Neutrophil (primary cell): ENCODE results near the gene TAF1B.

Source experiments
- H3K27ac ChIP-seq: fragments of 200-600 bp; sonication (generic); 2 replicates; pipeline ENCODE4 v1.5.1; 2016; ENCODE audit warnings: mild to moderate bottlenecking, moderate library complexity
- H3K27me3 ChIP-seq: fragments of 200-600 bp; sonication (generic); 2 replicates; pipeline ENCODE4 v1.6.0; 2016; ENCODE audit warnings: mild to moderate bottlenecking
- H3K36me3 ChIP-seq: fragments of 200-600 bp; sonication (generic); 2 replicates; pipeline ENCODE4 v1.5.1; 2017
- H3K4me1 ChIP-seq, 2 experiments: fragments of 200-600 bp in 1 of 2; sonication (generic) in 1 of 2; 1 replicate in 1 of 2; 2 replicates in 1 of 2; pipeline versions ENCODE4 v1.5.1 to v1.6.1; 2013 to 2016; ENCODE audit warnings: low read depth in 1 of 2, low read length in 1 of 2, mild to moderate bottlenecking in 1 of 2, moderate library complexity in 1 of 2; ENCODE audit not compliant: control insufficient read depth in 1 of 2, insufficient read depth in 1 of 2
- H3K4me3 ChIP-seq, 2 experiments: fragments of 200-600 bp in 1 of 2; sonication (generic) in 1 of 2; 1 replicate in 1 of 2; 2 replicates in 1 of 2; pipeline ENCODE4 v1.5.1; 2013 to 2016; ENCODE audit warnings: low read depth in 1 of 2, low read length in 1 of 2, mild to moderate bottlenecking in 1 of 2, moderate library complexity in 1 of 2
- H3K9me3 ChIP-seq: fragments of 200-600 bp; sonication (generic); 2 replicates; pipeline ENCODE4 v1.5.1; 2016
- TF ChIP-seq, protein P1 (sequence below): fragments of 200-600 bp; sonication (generic); IDR thresholded peaks from 2 replicates; pipeline ENCODE4 v1.5.1; 2016; ENCODE audit warnings: antibody characterized with exemption

The TAF1B gene

DNA sequence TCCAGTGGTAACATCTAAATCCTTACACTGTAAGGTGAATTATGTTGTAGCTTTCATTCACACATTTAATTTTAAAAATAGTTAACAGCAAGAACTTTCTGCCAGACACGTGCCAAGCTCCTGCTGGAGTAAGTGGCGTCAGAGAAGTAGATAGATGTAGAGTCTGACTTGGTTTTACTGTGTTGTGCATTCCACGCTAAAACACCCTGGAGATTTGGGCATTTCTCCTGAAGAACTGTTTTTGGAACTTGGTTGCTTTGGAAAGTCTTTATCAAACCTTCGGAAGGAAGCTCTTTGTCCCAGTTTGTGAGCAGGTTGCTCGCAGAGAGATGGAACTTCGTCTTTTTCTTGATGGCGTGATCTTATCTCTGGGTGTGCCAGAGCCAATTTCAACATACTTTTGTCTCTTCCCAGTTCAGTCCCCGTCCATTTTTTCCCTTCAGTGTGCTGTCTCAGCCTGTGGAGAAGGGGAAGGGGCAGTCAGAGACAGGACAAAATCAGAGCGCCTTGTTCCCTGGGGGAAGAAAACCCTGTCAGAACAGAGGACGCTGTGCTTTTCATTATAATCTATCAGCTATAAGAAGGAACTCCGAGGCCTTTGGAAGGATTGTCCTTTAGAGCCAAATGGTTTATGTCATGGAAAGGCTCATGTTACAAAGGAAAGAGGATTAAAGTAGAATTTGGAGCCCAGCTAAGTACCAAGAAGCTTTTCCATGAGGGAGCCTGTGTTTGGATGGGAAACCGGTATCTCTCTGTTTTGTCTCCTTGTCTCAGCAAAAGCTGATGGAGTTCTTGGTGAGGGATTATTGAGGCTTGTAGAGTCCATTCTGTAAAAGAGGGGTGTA lies 127.1 kb downstream of the TAF1B start:
- H3K27me3 ChIP-seq: no peaks in the 10 kb centered on the region
- H3K9me3 ChIP-seq: no peaks in the 10 kb centered on the region
- no peak overlapping the region for H3K27ac ChIP-seq
- H3K4me3 ChIP-seq: no peak overlapping the region
- H3K36me3 ChIP-seq: no peaks in the 10 kb centered on the region
- H3K4me1 ChIP-seq: peaks cover 2 to 3% of the 10 kb centered on the region in 2 experiments
- TF ChIP-seq, protein P1, sequence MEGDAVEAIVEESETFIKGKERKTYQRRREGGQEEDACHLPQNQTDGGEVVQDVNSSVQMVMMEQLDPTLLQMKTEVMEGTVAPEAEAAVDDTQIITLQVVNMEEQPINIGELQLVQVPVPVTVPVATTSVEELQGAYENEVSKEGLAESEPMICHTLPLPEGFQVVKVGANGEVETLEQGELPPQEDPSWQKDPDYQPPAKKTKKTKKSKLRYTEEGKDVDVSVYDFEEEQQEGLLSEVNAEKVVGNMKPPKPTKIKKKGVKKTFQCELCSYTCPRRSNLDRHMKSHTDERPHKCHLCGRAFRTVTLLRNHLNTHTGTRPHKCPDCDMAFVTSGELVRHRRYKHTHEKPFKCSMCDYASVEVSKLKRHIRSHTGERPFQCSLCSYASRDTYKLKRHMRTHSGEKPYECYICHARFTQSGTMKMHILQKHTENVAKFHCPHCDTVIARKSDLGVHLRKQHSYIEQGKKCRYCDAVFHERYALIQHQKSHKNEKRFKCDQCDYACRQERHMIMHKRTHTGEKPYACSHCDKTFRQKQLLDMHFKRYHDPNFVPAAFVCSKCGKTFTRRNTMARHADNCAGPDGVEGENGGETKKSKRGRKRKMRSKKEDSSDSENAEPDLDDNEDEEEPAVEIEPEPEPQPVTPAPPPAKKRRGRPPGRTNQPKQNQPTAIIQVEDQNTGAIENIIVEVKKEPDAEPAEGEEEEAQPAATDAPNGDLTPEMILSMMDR: no peak

DNA sequence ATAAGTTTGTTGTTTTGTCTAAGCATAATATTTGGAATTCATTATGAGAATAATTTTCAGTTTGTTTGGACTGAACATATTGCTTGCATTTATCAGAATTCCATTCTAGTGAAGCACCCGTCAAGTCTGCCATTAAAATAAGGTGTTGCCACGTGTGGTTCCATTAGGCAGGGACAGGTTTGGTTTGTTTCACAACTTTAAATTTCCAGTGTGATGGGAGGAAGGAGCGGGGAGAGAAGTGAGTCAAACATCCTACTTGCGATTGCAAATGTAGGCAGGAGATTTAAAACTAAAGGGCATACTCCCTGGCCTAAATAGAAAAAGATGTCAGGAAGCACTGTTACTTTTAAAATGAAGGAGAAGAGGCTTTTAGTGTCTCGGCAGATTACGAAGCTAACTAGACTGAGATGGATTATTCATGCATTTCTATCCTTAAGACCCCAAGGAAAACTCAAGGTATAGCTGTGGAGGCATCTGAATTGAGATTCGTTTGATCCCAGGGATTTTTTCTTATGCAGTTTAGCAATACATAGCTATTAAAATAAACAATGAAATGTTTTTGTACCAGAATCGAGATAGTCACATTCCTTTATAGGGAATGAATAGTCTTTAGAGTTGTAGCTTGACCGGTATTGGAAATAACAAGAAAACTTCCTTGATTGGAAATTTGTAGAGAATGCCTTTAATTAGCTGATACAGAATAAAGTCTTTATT lies 128.0 kb downstream of the TAF1B start:
- H3K9me3 ChIP-seq: no peaks in the 10 kb centered on the region
- no peak overlapping the region for H3K27ac ChIP-seq
- TF ChIP-seq, protein P1: no peak
- no peaks in the 10 kb centered on the region for H3K4me1 ChIP-seq
- no peaks in the 10 kb centered on the region for H3K27me3 ChIP-seq
- H3K4me3 ChIP-seq: no peak overlapping the region
- no peaks in the 10 kb centered on the region for H3K36me3 ChIP-seq

DNA sequence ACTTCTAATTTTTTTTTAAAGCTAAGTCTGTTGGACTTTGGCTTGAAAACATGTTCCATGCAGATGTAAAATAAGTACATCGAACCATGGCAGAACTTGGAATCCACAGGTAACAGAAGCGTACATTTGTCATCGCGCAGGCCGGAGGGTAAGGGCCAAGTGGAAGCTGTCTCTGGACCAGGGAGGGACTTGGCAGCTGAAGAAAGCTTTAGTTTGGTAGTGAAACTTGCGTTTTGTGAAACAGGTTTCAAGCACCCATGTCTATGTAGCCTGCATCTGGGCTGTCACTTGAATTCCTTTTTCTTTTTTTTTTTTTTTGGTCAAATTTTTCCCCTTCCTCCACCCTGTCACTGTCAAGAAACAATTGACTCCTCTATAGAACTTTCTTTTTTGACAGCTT lies 128.6 kb downstream of the TAF1B start:
- TF ChIP-seq, protein P1: no peak
- Histone ChIP-seq H3K4me1 (no peaks in the 10 kb centered on the region), H3K36me3 (no peaks in the 10 kb centered on the region), H3K27ac (no peak overlapping the region), H3K4me3 (no peak overlapping the region), H3K9me3 (no peaks in the 10 kb centered on the region), H3K27me3 (no peaks in the 10 kb centered on the region)

DNA sequence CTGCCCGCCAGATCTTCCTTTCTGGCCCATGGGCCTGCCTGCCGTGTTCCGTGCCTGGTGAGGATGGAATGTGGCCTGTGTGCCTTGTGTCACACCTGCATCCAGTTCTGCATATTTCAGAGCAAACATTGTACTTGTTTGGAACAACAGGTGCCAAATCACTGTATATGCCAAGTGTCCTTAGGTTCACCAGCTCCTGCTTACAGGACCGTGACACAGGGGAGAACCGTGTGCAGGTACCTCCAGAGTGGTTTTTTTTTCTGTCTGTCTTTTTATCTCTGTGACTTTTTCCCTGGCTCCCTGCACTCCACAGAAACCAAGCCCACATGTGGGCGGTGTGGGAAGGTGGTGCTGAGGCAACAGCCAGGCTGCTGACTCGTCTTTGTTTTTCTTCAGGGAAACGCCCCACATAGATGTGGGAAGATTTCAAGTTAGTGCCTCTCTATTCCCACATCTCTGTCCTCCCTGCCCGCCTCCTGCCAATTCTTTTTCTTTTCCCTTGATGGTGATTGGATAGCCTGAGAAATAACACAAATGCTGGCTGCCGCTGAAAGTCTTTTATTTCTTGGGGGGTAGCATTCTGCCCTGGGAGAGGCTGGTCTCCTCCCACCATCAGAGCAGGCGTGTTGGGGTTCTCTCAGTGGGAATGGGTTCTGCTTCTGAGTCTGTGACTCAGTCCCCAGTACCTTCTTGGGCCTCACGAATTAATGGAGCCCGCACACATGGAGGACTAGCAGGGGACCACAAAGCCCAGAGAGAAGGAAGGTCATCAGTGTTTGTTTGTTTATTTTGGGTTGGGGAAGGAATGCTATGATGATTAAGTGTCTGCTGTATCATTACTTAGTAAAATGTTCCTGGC lies 129.6 kb downstream of the TAF1B start:
- Histone ChIP-seq H3K27me3 (no peaks in the 10 kb centered on the region), H3K4me3 (no peak overlapping the region), H3K27ac (no peak overlapping the region), H3K36me3 (no peaks in the 10 kb centered on the region), H3K9me3 (no peaks in the 10 kb centered on the region), H3K4me1 (no peaks in the 10 kb centered on the region)
- TF ChIP-seq, protein P1: no peak

DNA sequence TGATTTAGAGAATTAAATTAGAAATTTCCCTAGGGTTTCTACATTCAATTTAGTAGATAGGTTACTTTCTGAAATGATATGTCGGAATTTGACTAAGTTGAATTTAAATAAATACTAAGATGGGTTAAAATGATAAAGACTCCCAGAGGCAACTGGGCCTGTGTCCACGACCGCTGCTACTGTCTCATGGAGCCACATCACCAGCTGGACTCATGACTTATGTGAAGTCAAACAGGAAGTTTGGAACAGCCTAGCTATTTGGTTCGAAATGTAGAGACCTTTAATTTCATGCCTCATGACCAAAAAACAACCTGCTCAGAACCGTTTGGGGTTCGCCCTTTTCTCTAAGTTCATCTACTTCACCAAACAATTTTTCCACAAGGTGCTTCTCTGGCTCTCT lies 130.4 kb downstream of the TAF1B start:
- H3K4me1 ChIP-seq: no peaks in the 10 kb centered on the region
- H3K9me3 ChIP-seq: no peaks in the 10 kb centered on the region
- H3K36me3 ChIP-seq: no peaks in the 10 kb centered on the region
- no peak overlapping the region for H3K4me3 ChIP-seq
- TF ChIP-seq, protein P1: no peak
- no peaks in the 10 kb centered on the region for H3K27me3 ChIP-seq
- no peak overlapping the region for H3K27ac ChIP-seq
